Measurements from ENCODE around the gene FBXO47.
A peak's percentile ranks its signal among the peaks of the same experiment; 100 is the strongest.
"Not testable (repeated sequence)": the region's sequence is repeated elsewhere in the genome, so short reads cannot be mapped to it uniquely, and the experiment has no call there.

FBXO47 gene

DNA sequence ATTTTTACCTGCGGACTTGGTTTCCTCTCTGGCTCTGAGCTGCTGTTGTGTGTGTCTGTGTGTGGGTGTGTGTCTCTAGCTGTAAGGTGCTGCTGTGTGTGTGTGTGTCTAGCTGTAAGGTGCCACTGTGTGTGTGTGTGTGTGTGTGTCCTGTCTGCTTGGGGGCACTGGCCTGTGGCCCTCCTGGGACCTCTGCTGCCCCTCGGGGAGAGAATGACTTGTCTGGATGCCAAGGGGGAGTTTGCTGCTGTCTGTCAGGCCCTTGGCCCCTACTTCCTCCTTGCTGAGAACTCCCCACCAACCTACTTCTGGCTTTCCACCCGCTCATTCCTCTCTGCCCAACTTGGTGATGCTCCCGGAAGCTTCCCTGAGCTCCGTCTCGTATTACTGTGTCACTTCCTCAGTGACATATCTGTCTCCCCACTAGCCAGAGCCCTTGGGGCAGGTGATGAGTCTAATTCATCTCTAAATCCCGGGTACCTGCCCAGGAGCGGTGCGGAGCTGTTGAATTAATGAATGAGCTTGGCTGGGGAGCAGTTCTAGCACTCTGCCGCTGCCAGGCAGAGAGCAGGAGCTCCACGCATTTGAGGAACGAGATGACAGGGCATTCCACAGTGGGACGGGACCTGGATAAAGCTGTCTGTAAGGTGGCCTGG lies 45.3 kb downstream of the FBXO47 start:
- TF ChIP-seq POLR2A (IDR thresholded peaks at IDR 0.05; ENCODE audit: low read length) (no peak), GATA1 (IDR thresholded peaks at IDR 0.05; ENCODE audit: low read depth, low read length) (no peak)
- DNase-seq: no peak

DNA sequence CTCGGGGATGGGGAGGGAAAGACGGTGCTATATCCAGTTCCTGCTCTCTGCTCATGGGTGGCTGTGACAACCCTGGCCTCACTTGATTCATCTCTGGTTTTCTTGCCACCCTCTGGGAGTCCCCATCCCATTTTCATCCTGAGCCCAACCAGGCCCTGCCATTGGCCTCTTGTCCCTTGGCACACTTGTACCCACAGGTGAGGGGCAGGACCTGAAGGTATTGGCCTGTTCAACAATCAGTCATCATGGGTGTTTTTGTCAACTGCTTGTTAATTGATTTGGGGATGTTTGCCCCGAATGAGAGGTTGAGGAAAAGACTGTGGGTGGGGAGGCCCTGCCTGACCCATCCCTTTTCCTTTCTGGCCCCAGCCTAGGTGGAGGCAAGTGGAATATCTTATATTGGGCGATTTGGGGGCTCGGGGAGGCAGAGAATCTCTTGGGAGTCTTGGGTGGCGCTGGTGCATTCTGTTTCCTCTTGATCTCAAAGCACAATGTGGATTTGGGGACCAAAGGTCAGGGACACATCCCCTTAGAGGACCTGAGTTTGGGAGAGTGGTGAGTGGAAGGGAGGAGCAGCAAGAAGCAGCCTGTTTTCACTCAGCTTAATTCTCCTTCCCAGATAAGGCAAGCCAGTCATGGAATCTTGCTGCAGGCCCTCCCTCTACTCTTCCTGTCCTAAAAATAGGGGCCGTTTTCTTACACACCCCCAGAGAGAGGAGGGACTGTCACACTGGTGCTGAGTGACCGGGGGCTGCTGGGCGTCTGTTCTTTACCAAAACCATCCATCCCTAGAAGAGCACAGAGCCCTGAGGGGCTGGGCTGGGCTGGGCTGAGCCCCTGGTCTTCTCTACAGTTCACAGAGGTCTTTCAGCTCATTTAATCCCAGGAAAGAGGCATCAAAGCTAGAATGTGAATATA lies 46.6 kb downstream of the FBXO47 start:
- TF ChIP-seq POLR2A (IDR thresholded peaks at IDR 0.05; ENCODE audit: low read length) (no peak), GATA1 (IDR thresholded peaks at IDR 0.05; ENCODE audit: low read depth, low read length) (no peak)
- DNase-seq: no peak

DNA sequence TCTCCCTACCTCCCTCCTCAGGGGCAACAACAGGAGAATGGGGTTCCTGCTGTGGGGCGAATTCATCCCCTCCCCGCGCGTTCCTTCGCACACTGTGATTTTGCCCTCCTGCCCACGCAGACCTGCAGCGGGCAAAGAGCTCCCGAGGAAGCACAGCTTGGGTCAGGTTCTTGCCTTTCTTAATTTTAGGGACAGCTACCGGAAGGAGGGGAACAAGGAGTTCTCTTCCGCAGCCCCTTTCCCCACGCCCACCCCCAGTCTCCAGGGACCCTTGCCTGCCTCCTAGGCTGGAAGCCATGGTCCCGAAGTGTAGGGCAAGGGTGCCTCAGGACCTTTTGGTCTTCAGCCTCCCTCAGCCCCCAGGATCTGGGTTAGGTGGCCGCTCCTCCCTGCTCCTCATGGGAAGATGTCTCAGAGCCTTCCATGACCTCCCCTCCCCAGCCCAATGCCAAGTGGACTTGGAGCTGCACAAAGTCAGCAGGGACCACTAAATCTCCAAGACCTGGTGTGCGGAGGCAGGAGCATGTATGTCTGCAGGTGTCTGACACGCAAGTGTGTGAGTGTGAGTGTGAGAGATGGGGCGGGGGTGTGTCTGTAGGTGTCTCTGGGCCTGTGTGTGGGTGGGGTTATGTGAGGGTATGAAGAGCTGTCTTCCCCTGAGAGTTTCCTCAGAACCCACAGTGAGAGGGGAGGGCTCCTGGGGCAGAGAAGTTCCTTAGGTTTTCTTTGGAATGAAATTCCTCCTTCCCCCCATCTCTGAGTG lies 47.7 kb downstream of the FBXO47 start:
- no peak for DNase-seq
- TF ChIP-seq POLR2A (IDR thresholded peaks at IDR 0.05; ENCODE audit: low read length): no peak
- no peak for TF ChIP-seq GATA1 (IDR thresholded peaks at IDR 0.05; ENCODE audit: low read depth, low read length)

DNA sequence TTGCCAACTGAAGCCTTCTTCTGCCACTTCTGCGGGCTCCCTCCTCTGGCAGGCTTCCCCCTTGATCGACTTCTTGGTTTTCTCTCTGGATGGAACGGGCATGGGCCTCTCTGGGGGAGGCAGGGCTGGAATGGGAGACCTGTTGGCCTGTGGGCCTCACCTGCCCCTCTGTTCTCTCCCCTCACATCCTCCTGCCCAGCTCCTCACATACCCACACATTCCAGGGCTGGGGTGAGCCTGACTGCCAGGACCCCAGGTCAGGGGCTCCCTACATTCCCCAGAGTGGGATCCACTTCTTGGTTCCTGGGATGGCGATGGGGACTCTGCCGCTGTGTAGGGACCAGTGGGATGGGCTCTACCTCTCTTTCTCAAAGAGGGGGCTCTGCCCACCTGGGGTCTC lies 48.3 kb downstream of the FBXO47 start:
- TF ChIP-seq GATA1 (IDR thresholded peaks at IDR 0.05; ENCODE audit: low read depth, low read length) (no peak), POLR2A (IDR thresholded peaks at IDR 0.05; ENCODE audit: low read length) (no peak)

DNA sequence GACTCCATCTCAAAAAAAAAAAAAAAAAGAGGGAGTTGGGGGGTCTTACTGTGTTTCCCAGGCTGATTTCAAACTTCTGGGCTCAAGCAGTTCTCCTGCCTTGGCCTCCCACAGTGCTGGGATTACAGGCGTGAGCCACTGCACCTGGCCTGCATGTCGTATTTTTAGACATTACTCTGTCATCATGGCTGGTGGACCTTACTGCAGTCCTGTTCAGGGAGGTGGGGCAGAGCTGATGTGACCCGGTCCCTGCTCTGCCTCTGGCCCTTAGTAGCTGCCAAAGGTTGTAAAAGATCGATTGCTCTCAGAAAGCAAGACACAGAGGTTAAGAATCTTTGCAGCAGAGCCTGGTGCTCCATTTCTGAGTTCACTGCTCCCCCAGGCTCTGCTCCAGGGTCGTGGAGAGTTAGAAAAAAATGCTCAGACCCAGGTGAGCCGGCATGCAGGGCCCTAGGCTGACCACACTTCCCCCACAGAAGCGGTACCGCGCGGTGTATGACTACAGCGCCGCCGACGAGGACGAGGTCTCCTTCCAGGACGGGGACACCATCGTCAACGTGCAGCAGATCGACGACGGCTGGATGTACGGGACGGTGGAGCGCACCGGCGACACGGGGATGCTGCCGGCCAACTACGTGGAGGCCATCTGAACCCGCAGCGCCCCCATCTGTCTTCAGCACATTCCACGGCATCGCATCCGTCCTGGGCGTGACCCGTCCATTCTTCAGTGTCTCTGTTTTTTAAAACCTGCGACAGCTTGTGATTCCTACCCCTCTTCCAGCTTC lies 48.9 kb downstream of the FBXO47 start:
- TF ChIP-seq GATA1 (IDR thresholded peaks at IDR 0.05; ENCODE audit: low read depth, low read length) (no peak), POLR2A (IDR thresholded peaks at IDR 0.05; ENCODE audit: low read length) (no peak)
- peak in 1 of 2 experiments; percentile 14 for DNase-seq

More for the DNA sequence above, 48.3 kb downstream of the FBXO47 start:
- DNase-seq: no peak

DNA sequence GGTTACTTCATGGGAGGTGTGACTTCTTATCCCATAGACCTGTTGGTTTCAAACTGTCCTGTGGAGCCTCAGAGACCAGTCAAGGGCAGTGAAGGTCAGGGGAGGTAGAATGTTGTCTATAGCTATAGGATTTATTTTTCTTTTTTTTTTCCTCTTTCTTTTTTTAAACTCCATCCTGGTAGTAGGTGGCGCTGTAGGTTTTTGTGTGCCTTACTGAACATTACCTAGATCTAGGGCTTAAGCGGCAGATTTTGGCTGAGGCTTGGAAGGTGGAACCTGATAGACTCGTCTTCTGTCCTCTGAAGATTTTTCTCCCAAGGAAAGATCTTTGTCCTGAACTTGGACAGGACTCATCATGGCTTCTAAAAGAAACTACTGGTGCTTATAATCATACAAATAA lies 49.9 kb downstream of the FBXO47 start:
- TF ChIP-seq POLR2A (IDR thresholded peaks at IDR 0.05; ENCODE audit: low read length) (no peak), GATA1 (IDR thresholded peaks at IDR 0.05; ENCODE audit: low read depth, low read length) (no peak)
- no peak for DNase-seq

DNA sequence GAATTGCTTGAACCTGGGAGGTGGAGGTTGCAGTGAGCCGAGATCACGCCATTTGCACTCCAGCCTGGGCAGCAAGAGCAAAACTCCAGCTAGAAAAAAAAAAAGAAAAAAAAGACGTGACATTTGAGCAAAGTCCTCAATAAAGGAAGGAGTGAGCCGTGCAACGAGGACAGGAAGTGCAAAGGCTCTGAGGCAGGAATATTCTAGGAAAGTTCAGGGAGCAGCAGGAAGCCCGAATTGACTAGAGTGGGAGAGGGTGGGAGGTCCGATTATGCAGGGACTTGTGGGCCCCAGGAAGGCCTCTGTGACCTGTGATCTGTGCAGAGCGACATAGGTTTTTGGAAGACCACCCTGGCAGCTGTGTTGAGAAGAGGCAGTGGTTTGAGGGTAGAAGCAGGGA lies 50.4 kb downstream of the FBXO47 start:
- DNase-seq: no peak
- TF ChIP-seq POLR2A (IDR thresholded peaks at IDR 0.05; ENCODE audit: low read length) (no peak), GATA1 (IDR thresholded peaks at IDR 0.05; ENCODE audit: low read depth, low read length) (no peak)

DNA sequence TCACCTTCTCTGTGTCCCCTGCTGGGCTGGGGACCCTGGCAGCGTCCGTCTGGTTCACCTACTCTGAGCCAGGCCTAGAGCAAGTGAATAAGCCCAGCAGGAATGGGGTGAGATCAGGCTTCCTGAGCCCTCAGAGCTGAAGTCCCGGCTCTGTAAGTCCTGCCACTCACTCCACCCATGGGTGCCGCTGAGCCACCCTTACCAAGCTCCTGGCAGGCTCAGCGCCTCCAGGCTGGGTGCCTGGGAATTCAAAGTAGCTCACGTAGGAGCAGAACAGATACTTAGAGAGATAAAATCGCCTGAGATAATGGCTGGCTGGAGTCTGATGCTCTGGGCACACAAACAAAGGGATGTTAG lies 51.6 kb downstream of the FBXO47 start:
- no peak for TF ChIP-seq GATA1 (IDR thresholded peaks at IDR 0.05; ENCODE audit: low read depth, low read length)
- TF ChIP-seq POLR2A (IDR thresholded peaks at IDR 0.05; ENCODE audit: low read length): no peak
- no peak for DNase-seq

DNA sequence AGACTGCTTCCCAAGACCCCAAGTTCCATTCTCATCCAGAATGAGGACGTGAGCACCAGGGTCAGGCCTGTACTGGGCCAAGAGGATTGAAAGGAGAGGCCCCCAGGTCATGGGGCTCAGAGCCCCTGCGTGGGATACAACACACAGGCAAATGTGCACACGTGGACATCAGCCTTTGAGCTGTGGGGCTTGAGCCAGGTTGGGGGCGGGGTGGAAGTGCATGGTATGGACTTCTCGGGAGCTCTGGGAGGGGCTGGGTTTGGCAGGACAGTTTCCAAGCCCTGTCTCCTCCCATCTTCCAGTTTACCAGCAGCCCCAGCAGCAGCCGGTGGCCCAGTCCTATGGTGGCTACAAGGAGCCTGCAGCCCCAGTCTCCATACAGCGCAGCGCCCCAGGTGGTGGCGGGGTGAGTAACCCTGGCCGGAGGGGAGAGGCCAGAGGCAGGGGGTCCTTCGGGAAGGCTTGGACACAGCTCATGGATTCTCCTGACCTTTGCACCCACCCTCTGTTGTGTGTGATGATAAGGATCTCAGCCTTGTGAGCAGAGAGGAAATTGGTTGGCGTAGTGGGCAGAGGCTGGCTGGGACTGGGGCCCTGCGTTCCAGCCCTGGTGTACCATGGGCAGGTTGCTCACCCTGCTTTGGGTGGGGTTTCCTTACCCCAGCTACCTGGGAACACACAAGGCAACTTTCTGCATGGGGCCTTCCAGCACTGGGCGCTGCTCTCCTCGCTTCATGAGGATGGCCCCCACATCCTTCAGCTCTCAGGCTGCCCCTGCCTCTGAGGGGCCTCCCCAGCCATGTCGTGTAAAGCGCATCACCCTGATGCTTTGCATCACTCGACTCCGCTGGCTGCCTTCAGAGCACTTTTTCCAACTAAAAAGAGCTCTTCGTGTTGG lies 52.2 kb downstream of the FBXO47 start:
- no peak for DNase-seq
- TF ChIP-seq POLR2A (IDR thresholded peaks at IDR 0.05; ENCODE audit: low read length): no peak
- no peak for TF ChIP-seq GATA1 (IDR thresholded peaks at IDR 0.05; ENCODE audit: low read depth, low read length)

DNA sequence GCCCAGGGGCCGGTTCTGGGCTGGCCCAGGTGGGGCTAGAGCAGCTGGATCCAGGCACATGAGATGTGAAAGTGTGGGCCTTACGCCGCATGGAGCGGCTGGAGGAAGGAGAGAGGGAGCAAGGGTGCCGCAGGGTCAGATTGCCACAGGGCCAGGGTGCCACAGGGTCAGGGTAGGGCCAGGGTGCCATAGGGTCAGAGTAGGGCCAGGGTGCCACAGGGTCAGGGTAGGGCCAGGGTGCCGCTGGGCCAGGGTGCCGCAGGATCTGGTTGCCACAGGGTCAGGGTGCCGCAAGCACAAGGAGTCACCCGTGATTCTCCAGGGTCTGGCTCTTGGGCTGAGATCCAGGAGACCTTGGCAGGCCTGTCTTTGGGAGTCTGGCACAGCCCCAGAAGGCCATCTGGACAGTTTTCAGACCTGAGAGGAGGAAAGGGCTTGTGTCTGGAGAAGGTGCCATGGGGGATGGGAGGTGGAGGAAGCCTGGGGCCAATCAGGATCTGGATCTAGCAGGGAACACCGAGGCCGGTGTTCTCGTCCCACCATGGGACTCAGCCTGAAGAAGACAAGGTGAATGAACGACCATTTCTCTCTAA lies 54.9 kb downstream of the FBXO47 start:
- no peak for TF ChIP-seq POLR2A (IDR thresholded peaks at IDR 0.05; ENCODE audit: low read length)
- DNase-seq: no peak

DNA sequence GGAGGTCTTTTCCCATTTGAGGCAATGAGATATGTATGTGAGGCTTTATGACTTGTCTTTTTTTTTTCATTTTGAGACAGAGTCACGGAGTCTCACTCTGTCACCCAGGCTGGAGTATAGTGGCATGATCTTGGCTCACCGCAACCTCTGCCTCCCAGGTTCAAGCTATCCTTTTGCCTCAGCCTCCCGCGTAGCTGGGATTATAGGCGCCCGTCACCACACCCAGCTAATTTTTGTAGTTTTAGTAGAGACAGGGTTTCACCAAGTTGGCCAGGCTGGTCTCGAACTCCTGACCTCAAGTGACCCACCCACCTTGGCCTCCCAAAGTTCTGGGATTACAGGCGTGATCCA lies 55.5 kb downstream of the FBXO47 start:
- DNase-seq: not testable (repeated sequence)

DNA sequence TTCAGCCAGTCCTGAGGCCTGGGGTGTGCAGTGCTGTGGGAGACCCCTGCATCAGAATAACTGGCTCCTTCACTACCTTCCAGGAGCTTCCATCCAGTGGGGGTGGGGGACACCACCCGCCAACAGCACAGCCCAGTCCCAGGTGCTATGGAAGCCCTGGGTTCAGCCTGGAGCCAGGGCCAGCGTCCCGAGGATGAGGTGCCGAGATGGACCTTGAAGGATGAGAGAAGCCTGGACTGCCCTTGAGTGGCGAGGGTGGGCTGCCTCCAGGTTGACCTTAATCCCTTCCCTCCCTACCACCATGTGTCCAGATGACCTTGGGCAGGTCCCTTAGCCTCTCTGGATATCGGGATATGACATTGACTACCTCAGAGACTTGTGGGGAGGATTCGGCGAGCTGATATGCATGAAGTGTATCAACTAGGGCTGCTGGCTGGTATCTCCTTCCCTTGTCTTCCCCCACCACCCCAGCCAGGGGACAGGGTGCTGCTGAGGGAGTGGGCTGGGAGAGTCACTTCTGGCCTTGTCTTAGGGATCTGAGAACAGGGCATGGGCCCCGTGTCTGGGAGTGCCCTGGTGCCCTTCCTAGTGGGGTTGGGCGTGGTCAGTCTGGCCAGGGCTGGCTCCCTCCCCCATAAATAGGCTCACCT lies 56.0 kb downstream of the FBXO47 start:
- DNase-seq: no peak
- TF ChIP-seq GATA1 (IDR thresholded peaks at IDR 0.05; ENCODE audit: low read depth, low read length): no peak
- TF ChIP-seq POLR2A (IDR thresholded peaks at IDR 0.05; ENCODE audit: low read length): no peak

Data from erythroblast (primary cell).